ENCODE data around the gene SHANK1. TPM values are rescaled to one million over a fixed set of nuclear protein-coding genes. Genes with fewer than 3 reads are reported as not detected.

The SHANK1 gene
- total and polyA plus RNA-seq, 4 donors = 0.06 to 0.28 (median 0.17) TPM; not detected in 1

- TF ChIP-seq ZBTB33 (IDR thresholded peaks at IDR 0.05) = no peak
Observed at GRCh38 chr19:50633973-50634372, 85.6 kb downstream of the SHANK1 start (continued).

- DNase-seq (ENCODE audit: low spot score) = no peak
- H3K27me3 ChIP-seq (ENCODE audit: control insufficient read depth in 4 of 4, insufficient read depth in 4 of 4, low read length in 3 of 4) = peaks cover 0 to 5% (median 2%) of the 10 kb centered on the region in 4 donors
- H3K4me3 ChIP-seq (ENCODE audit: low read depth in 1 of 3, low read length in 3 of 3) = no peak overlapping the region
- no peaks in the 10 kb centered on the region for H3K4me1 ChIP-seq (ENCODE audit: control insufficient read depth in 4 of 4, insufficient read depth in 4 of 4, low read length in 3 of 4)
- no peak for TF ChIP-seq FOXA1 (IDR thresholded peaks at IDR 0.05)
- H3K27ac ChIP-seq (ENCODE audit: low read depth in 1 of 2, low read length in 2 of 2) = no peak overlapping the region
- WGBS = 58% methylated on average over 2 of the region's 2 CpGs
- H3K36me3 ChIP-seq (ENCODE audit: control insufficient read depth in 4 of 4, insufficient read depth in 3 of 4, low read depth in 1 of 4, low read length in 3 of 4) = no peaks in the 10 kb centered on the region
- peaks cover 4 to 21% (median 13%) of the 10 kb centered on the region in 4 donors for H3K9me3 ChIP-seq (ENCODE audit: control insufficient read depth in 4 of 4, low read length in 3 of 4)
- H3K9ac ChIP-seq (ENCODE audit: low read depth in 1 of 2, low read length in 2 of 2) = no peak overlapping the region
Observed at GRCh38 chr19:50633359-50633758, 86.2 kb downstream of the SHANK1 start.

GRCh38 chr19:50632151-50632835, 87.3 kb downstream of the SHANK1 start:
- H3K4me1 ChIP-seq (ENCODE audit: control insufficient read depth in 4 of 4, insufficient read depth in 4 of 4, low read length in 3 of 4) = no peaks in the 10 kb centered on the region
- no peak overlapping the region for H3K9ac ChIP-seq (ENCODE audit: low read depth in 1 of 2, low read length in 2 of 2)
- WGBS = 67% methylated on average over 20 of the region's 20 CpGs
- peaks cover 4 to 21% (median 13%) of the 10 kb centered on the region in 4 donors for H3K9me3 ChIP-seq (ENCODE audit: control insufficient read depth in 4 of 4, low read length in 3 of 4)
- DNase-seq (ENCODE audit: low spot score) = no peak
- H3K27me3 ChIP-seq (ENCODE audit: control insufficient read depth in 4 of 4, insufficient read depth in 4 of 4, low read length in 3 of 4) = peaks cover 0 to 4% (median under 1%) of the 10 kb centered on the region in 4 donors
- H3K27ac ChIP-seq (ENCODE audit: low read depth in 1 of 2, low read length in 2 of 2) = no peak overlapping the region
- no peak overlapping the region for H3K4me3 ChIP-seq (ENCODE audit: low read depth in 1 of 3, low read length in 3 of 3)
- TF ChIP-seq SP1 (IDR thresholded peaks at IDR 0.05) (no peak), NR2F2 (IDR thresholded peaks at IDR 0.05) (no peak), ATF3 (IDR thresholded peaks at IDR 0.05) (no peak), EGR1 (IDR thresholded peaks at IDR 0.05; ENCODE audit: low read depth in 2 of 2) (no peak), RXRA (IDR thresholded peaks at IDR 0.05) (no peak), GABPA (IDR thresholded peaks at IDR 0.05 in 1 of 2, conservative IDR thresholded peaks at IDR 0.05 in 1 of 2) (no peak), FOXA1 (IDR thresholded peaks at IDR 0.05) (no peak), FOXA2 (IDR thresholded peaks at IDR 0.05) (no peak), CTCF (IDR thresholded peaks at IDR 0.05; ENCODE audit: low read depth, low read length, missing input control) (no peak), HNF4A (conservative IDR thresholded peaks at IDR 0.05) (no peak), TAF1 (conservative IDR thresholded peaks at IDR 0.05) (no peak)
- no peaks in the 10 kb centered on the region for H3K36me3 ChIP-seq (ENCODE audit: control insufficient read depth in 4 of 4, insufficient read depth in 3 of 4, low read depth in 1 of 4, low read length in 3 of 4)

Data from liver (tissue), 9 donors.